IPS-NIHi7 (cell line): ENCODE measurements around the gene KRTCAP3.

Source experiments
- DNase-seq: peaks from one replicate; pipeline ENCODE4 v3.0.0; 2012; ENCODE audit warnings: mixed read lengths; ENCODE audit errors: extremely low spot score

Gene KRTCAP3

DNA sequence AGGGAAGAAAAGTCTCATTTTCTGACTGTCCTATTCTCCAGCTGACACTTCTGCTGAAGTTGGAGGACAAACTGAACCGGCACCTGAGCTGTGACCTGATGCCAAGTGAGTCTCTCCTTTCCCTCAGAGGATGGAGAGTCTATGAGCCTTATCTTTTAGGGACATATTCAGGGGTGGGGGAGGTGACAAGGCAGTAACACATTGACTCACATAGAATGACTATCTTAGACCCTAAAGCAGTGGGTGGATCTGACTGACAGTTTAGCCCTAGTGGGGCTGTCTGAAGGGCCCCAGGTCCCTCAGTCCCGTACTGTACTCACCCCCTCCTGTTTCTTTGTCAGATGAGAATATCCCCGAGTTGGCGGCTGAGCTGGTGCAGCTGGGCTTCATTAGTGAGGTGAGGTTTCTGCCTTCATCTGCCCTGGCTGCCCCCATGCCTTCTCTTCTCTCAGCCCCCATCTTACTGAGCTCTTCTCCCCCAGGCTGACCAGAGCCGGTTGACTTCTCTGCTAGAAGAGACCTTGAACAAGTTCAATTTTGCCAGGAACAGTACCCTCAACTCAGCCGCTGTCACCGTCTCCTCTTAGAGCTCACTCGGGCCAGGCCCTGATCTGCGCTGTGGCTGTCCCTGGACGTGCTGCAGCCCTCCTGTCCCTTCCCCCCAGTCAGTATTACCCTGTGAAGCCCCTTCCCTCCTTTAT lies 805 bp upstream of the KRTCAP3 start:
- no peak for DNase-seq

DNA sequence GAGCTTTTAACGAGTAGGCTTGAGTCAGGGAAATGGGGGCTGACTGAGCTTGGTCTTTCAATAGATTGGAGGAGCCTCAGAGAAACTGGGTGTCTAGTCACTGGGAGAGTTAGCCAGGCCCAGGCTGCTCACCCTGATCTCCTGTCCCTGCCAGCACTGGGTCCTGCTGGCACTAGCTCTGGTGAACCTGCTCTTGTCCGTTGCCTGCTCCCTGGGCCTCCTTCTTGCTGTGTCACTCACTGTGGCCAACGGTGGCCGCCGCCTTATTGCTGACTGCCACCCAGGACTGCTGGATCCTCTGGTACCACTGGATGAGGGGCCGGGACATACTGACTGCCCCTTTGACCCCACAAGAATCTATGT lies 720 bp downstream of the KRTCAP3 start:
- DNase-seq = peak; percentile 27

DNA sequence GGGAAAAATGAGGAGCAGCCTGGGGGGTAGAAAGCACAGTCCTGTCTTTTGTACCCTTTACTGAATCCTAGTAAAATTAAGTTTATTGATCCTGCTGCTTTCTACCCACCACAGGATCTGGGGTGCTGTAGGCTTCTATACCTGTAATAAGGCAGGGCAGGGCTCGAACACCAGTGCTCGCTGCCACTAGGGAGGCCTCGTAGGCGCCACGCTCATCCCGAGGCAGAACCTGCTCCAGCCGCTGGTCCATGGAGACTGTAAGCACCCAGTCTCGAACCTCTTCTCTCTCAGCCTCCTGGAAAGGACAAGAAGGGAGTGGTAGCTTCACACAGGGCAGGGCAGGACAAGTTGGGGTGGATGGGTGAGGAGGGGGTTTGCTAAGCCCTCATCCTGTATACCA lies 3.0 kb downstream of the KRTCAP3 start:
- no peak for DNase-seq

DNA sequence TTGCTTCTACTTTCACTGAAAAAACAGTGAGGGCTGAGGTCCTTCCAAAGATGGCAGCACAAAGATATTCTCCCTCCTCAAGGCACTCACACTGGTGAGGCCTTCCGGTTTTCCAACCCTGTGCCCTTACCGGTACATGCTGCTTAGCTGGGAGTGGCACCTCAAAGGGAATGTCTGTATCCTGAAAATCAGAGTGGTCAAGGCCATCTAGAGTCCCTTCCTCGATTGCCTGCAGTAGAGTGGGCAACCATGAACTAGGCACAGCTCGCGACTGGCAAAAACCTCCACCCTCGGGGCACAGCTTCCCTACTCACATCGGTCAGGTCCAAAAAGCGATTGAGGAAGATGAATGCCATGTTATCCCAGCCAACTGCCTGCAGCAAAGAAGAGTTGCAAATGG lies 3.4 kb downstream of the KRTCAP3 start:
- no peak for DNase-seq

DNA sequence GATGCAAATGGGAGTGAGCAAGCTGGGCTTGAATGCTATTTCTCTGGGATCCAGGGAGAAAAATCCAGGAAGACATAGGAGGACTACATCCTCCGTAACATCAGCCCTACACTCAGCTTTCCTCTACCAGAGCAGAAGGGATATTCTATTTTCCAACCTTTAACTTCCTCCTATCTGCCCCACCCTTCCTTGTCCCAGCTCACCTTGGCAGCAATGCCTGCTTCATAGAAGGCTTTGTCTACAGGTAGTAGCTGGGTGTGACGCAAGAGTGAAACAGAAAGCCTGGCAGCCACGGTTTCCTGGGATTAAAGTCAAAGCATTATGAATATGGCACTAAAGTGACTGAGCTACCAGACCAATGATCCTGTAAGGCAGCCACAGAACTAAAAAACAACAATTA lies 3.9 kb downstream of the KRTCAP3 start:
- DNase-seq = no peak

DNA sequence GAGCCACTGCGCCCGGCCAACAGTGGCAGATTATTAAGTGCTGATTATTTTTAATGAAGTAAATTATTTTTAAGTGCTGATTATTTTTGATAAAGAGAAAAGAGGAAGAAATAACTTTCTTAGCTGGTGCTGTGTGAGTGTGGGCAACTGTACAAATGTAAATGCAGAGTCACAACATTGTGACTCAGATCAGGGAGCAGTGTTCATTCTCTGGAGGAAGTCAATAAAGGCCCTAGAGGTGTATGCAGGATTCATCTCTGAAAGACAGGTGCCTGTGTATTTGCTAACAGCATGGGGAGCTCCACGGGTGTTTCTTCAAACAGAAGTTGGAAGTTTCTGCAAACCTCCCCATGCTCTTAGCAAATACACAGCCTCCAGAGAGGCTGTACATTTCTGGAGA lies 6.2 kb downstream of the KRTCAP3 start:
- DNase-seq = no peak

DNA sequence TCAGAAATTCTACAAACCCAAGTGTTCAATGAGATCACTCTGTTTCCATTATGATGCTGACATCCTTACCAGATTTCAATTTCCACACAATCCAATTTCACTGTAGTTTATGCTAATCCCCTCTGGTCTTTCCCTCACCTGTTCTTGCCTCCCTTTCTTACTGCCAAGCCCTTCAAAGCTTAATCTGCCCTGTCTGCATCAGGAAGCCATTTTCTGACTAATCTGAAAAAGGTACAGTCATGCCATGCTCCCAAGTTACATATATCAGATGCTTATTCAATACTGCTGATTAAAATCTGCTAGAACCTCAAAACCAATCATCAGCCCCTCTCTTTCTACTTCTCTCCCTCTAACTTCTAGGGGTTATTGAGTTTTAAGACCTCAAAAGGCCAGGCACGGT lies 8.9 kb downstream of the KRTCAP3 start:
- DNase-seq = no peak

DNA sequence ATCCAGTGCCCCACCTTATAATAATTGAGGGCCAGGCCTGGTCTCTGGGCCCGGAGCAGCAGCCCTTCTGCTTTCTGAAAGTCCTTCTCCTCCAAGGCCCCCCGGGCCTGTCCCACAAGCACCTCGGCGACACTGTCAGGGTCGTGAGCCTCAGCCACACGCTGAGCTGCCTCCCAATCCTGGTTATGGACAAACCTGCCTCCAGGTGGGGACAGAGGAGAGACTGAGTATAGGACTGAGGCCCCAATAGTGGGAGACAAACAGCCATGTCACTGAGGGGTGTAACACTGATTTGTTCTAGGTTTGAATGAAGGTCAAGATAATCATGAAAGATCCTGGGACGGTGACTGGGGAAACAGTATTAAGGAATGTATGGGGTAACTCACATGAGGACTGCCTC lies 11.8 kb downstream of the KRTCAP3 start:
- no peak for DNase-seq

DNA sequence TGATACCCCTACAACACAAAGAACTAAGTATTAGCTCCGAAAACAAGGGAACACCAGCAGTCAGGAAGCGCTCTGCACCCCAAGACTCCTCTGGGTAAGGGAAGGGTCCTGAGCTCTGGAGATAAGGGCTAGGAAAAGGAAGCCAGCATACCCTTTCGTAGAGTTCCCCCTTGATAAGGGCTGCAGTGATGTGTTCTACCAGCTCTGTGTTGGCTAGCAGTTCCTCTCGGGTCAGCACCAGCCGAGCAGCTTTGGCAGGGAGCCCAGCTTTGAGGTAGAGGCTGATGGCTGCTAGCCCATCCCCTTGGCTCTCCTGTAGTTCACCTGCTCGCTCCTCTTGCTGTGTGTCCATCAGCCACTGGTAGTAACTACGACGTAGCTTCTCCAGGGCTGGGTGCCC lies 18.9 kb downstream of the KRTCAP3 start:
- DNase-seq = no peak

DNA sequence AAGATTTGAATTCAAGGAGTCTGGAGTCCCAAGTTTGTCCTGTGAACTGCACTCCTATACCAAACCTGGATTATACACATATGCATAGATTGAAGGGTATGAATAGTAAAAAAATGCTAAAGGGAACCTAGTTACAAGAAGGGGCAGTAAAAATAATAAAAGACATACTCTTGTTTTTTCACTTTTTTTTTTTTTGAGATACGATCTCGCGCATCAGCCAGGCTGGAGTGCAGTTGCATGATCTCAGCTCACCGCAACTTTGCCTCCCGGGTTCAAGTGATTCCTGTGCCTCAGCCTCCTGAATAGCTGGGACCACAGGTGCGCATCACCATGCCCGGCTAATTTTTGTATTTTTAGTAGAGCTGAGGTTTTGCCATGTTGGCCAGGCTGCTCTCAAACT lies 22.3 kb downstream of the KRTCAP3 start:
- no peak for DNase-seq

DNA sequence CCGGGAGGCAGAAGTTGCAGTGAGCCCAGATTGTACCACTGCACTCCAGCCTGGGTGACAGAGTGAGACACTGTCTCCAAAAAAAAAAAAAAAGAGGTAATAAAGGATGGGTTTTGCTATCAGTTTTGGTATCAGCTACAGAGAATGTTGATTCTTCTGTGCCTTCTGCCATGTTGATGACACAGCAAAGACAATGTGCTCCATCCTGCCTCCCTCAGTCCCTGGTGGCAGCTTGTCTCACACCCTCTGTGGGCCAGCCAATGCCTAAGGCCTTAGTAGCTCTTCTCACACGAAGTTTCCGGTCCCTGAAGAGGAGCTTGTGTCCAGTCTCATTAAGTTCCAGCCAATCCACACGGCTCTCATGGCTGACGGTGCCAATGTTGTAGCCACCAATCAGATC lies 29.8 kb downstream of the KRTCAP3 start:
- DNase-seq = no peak

DNA sequence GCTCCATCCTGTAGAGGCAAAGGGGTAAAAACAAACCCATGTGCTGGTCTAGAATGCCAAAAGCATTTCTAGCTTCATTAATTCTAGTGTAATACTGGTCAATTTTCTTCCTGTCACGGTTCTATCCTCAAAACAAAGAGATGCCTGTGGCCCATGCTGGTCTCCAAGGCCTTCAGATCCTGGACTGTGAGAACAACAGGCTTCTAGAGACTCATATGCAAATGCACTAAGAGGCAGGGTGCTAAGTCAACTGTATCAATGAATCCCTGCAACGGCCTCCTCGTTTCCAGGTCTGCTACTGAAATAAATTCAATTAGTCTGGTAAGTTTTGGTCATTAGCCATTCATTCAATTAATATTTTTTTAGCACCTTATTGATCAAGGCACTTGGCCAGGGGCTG lies 43.3 kb downstream of the KRTCAP3 start:
- no peak for DNase-seq

DNA sequence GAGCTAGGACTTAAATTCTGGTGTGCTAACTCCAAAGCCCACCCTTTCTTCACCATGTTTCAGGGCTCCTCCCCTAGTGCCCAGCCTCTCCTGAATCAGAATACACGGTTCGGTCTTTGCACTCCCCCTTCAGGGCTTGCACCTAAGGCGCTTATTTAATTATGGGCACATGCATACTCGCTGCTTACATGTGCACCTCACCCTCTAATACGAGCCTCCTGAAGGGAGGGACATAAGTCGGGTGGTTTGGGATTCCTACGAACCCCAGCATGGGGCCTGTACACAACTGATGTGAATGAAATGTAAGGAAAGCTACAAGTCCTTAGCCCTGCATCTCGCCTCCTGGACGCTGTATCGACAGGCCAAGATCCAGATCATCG lies 46.9 kb downstream of the KRTCAP3 start:
- no peak for DNase-seq

DNA sequence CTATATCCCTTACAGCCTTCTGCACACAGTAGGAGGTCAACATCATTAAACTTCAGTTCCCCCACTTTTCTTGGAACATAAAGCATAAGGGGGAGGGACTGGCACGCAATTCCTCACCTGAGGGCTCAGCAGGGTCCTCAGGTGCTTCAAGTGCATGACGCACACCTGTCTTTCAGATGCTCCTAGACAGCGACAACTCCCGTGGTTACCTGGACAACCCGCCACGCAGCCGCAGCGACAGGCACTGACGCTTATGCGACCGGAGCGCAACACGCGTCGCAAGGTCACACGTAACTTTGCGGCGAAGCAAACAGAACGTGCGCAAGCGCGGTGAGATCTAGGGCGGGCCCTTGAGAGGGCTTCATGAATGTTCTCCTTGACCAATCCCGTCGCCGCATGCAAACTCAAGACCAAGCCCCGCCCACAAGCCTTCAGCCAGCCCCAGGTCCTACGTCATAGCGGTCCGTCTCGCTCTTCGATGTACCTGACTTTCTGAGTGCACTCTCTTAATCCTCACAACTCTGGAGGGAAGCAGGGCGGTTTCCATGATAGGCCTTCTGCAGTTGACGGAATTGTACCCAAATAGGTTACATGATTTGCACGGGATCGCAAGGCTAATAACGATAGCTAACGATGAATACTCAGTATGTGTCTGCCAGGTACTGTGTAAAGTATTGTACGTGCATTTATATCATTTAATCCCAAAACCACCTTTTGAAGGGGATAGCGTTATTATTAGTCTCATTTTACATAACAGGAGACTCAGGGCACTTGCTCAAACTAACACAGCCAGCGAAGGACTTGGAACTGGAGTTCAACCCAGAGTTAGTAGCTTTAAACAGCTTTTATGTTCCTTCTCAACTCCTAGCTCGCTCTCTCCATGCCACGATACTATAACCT lies 47.6 kb downstream of the KRTCAP3 start, which contains the start of gene IFT172:
Gene IFT172, minus strand, starts transcription at position 246 of the 900 bp plus-strand sequence. Its CDS starts 90 bp downstream, at position 156.
- peak; percentile 99 for DNase-seq

DNA sequence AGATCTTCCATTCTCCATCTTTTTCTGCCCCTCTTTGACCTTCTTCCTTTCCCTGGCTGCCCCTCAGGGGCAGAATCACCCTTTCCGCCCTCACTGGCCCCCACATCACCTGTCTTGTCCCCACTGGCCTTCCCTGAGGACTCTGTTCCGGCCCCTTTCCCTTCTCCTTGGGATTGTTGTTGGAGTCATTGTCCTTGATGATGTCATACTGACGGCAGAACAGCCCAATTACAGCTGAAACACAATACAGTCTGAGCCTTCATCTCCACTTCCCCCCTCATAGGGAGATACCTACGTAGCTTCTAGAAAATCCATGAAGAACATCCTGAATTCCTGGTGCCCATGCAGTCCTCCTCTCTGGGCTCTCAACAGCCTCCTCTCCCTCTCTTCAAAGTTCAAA lies 50.4 kb downstream of the KRTCAP3 start:
- no peak for DNase-seq

DNA sequence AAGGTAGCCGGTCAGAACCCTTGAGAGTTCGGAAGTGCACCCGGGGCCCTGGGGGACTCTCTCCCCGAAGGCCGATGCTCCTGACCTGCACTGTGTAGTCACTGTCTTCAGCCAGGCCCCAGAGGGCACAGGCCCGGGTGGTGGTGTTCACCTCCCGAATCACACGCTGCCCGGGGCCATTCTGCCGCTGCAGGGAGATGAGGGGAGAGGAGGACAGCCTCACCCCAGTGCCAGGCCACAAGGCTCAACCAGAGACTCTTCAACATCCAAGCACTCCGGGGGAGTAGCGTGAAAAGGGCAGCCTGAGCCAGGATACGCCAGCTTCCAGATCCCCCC lies 51.7 kb downstream of the KRTCAP3 start:
- DNase-seq = no peak
